ENCODE results near the gene ARHGAP26.

DNA sequence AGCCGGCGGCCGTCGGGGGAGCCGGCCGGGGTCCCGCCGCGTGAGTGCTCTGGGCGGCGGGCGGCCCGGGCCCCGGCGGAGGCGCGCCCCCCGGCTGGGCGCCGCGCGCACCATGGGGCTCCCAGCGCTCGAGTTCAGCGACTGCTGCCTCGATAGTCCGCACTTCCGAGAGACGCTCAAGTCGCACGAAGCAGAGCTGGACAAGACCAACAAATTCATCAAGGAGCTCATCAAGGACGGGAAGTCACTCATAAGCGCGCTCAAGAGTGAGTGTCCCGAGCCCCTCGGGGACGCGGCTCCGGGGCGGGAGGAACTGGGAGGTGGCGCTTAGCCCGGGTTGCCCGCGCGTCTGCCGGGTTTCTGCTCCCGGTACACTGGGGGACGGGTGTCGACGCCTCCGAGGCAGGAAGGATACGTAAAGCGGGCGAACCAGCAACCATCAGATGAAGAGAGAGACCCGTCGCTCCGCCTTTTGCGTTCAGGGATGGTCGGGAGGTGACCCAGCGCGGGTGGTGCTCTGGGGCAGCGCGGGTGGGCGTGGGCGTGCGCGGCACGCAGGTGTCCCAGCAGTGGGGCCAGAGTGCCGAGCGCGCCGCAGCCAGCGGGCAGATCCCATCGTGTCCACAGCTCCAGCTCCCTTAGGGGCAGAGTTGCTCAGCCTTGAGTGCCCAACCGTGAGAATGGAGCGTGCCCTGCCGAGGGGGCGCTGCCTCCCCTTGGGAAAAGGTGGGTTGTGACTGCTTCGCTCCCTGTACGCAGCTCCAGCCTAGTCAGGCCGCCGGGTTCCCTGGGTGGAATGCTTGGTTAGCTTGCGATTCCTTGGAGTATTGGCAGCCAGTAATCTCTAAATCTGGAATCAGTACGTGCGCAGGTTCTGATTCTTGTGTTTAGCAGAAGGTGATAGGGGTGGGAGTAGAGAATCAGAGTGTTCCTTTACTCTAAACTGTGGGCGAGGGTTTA, 753 bp downstream of the ARHGAP26 start:
- TF ChIP-seq, protein P1, sequence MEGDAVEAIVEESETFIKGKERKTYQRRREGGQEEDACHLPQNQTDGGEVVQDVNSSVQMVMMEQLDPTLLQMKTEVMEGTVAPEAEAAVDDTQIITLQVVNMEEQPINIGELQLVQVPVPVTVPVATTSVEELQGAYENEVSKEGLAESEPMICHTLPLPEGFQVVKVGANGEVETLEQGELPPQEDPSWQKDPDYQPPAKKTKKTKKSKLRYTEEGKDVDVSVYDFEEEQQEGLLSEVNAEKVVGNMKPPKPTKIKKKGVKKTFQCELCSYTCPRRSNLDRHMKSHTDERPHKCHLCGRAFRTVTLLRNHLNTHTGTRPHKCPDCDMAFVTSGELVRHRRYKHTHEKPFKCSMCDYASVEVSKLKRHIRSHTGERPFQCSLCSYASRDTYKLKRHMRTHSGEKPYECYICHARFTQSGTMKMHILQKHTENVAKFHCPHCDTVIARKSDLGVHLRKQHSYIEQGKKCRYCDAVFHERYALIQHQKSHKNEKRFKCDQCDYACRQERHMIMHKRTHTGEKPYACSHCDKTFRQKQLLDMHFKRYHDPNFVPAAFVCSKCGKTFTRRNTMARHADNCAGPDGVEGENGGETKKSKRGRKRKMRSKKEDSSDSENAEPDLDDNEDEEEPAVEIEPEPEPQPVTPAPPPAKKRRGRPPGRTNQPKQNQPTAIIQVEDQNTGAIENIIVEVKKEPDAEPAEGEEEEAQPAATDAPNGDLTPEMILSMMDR (IDR thresholded peaks at IDR 0.05): peak; percentile 52
- no peak for TF ChIP-seq POLR2AphosphoS5 (IDR thresholded peaks at IDR 0.05; ENCODE audit: low read depth, low read length)
- TF ChIP-seq, protein P2, sequence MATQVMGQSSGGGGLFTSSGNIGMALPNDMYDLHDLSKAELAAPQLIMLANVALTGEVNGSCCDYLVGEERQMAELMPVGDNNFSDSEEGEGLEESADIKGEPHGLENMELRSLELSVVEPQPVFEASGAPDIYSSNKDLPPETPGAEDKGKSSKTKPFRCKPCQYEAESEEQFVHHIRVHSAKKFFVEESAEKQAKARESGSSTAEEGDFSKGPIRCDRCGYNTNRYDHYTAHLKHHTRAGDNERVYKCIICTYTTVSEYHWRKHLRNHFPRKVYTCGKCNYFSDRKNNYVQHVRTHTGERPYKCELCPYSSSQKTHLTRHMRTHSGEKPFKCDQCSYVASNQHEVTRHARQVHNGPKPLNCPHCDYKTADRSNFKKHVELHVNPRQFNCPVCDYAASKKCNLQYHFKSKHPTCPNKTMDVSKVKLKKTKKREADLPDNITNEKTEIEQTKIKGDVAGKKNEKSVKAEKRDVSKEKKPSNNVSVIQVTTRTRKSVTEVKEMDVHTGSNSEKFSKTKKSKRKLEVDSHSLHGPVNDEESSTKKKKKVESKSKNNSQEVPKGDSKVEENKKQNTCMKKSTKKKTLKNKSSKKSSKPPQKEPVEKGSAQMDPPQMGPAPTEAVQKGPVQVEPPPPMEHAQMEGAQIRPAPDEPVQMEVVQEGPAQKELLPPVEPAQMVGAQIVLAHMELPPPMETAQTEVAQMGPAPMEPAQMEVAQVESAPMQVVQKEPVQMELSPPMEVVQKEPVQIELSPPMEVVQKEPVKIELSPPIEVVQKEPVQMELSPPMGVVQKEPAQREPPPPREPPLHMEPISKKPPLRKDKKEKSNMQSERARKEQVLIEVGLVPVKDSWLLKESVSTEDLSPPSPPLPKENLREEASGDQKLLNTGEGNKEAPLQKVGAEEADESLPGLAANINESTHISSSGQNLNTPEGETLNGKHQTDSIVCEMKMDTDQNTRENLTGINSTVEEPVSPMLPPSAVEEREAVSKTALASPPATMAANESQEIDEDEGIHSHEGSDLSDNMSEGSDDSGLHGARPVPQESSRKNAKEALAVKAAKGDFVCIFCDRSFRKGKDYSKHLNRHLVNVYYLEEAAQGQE (IDR thresholded peaks at IDR 0.05; ENCODE audit: insufficient read depth in 1 of 2, low read depth in 2 of 2, low read length in 1 of 2): no peak; a peak in 1 of 4 replicates
- TF ChIP-seq SIN3A (IDR thresholded peaks at IDR 0.05; ENCODE audit: borderline replicate concordance, insufficient read depth, low read depth, low read length): 0 out of 2 replicates have a peak, but pooled peaks have one; percentile 28
